HepG2 (cell line): ENCODE data around the gene TBXA2R. TPM values are rescaled to one million over a fixed set of nuclear protein-coding genes. Genes with fewer than 3 reads are reported as not detected.

Experiments used
- ADNP ChIP-seq: sonication (generic); formaldehyde crosslinking; IDR thresholded peaks from 2 replicates; pipeline ENCODE4 v1.4.0; 2020; ENCODE audit warnings: missing genetic modification reagents
- ATAD3A ChIP-seq: sonication (generic); formaldehyde crosslinking; IDR thresholded peaks from 2 replicates; pipeline ENCODE4 v1.4.0; 2020; ENCODE audit warnings: missing genetic modification reagents
- DMAP1 ChIP-seq: IDR thresholded peaks from 2 replicates; pipeline ENCODE4 v1.6.1; 2016
- DR1 ChIP-seq: sonication (generic); formaldehyde crosslinking; IDR thresholded peaks from 2 replicates; pipeline ENCODE4 v1.8.0; 2021; ENCODE audit warnings: mild to moderate bottlenecking, missing genetic modification reagents, inconsistent platforms
- FOSL2 ChIP-seq: sonication (generic); formaldehyde crosslinking; IDR thresholded peaks from 2 replicates; pipeline ENCODE4 v1.4.0; 2020; ENCODE audit warnings: missing genetic modification reagents
- FOXO1 ChIP-seq: sonication (generic); formaldehyde crosslinking; IDR thresholded peaks from 2 replicates; pipeline ENCODE4 v1.4.0; 2020; ENCODE audit warnings: missing genetic modification reagents
- HDAC2 ChIP-seq: sonication (generic); formaldehyde crosslinking; IDR thresholded peaks from 2 replicates; pipeline ENCODE4 v1.4.0; 2020; ENCODE audit warnings: missing genetic modification reagents
- KLF12 ChIP-seq: sonication (generic); formaldehyde crosslinking; IDR thresholded peaks from 2 replicates; pipeline ENCODE4 v1.4.0; 2020; ENCODE audit warnings: missing genetic modification reagents, borderline replicate concordance
- NCOA5 ChIP-seq: sonication (generic); formaldehyde crosslinking; IDR thresholded peaks from 2 replicates; pipeline ENCODE4 v1.4.0; 2020; ENCODE audit warnings: missing genetic modification reagents
- PLRG1 ChIP-seq: fragments of 450-650 bp; conservative IDR thresholded peaks from 2 replicates; pipeline ENCODE4 v1.6.1; 2016
- POLR2A ChIP-seq, 2 experiments: IDR thresholded peaks; 2 replicates each; pipeline ENCODE4 v1.6.1; 2011; ENCODE audit warnings: low read depth in 2 of 2, low read length in 2 of 2, mild to moderate bottlenecking in 1 of 2, moderate library complexity in 1 of 2; ENCODE audit not compliant: insufficient read depth in 1 of 2
- RAD21 ChIP-seq: fragments of 450-650 bp; formaldehyde crosslinking; IDR thresholded peaks from 2 replicates; pipeline ENCODE4 v1.5.0; 2020; ENCODE audit warnings: mild to moderate bottlenecking
- SP4 ChIP-seq: sonication (generic); formaldehyde crosslinking; IDR thresholded peaks from 2 replicates; pipeline ENCODE4 v1.8.1; 2023; ENCODE audit warnings: mild to moderate bottlenecking, missing genetic modification reagents
- STAG1 ChIP-seq: sonication (generic); formaldehyde crosslinking; IDR thresholded peaks from 2 replicates; pipeline ENCODE4 v1.4.0; 2020; ENCODE audit warnings: missing genetic modification reagents
- TOPORS ChIP-seq: sonication (generic); formaldehyde crosslinking; IDR thresholded peaks from 2 replicates; pipeline ENCODE4 v1.8.0; 2023; ENCODE audit warnings: mild to moderate bottlenecking, missing genetic modification reagents
- XRCC5 ChIP-seq: fragments of 200-400 bp; formaldehyde crosslinking; optimal IDR thresholded peaks from 2 replicates; pipeline ENCODE3; 2017; ENCODE audit warnings: mild to moderate bottlenecking, low read length
- YY1 ChIP-seq: IDR thresholded peaks from 2 replicates; pipeline ENCODE4 v1.6.1; 2011; ENCODE audit warnings: low read length, low read depth, moderate library complexity, mild to moderate bottlenecking; ENCODE audit not compliant: insufficient read depth, insufficient replicate concordance
- ZFP36 ChIP-seq: fragments of 150-350 bp; IDR thresholded peaks from 2 replicates; pipeline ENCODE4 v1.6.1; 2018; ENCODE audit warnings: borderline replicate concordance, low read length, low read depth; ENCODE audit not compliant: partially characterized antibody
- ZNF598 ChIP-seq: sonication (generic); formaldehyde crosslinking; IDR thresholded peaks from 2 replicates; pipeline ENCODE4 v1.5.1; 2020; ENCODE audit warnings: mild to moderate bottlenecking, missing genetic modification reagents, borderline replicate concordance
- polyA plus RNA-seq, 8 experiments: library from polyadenylated mRNA; depleted of rRNA in 3 of 8; stranded (reverse) in 7 of 8; unstranded in 1 of 8; fragments of >200 nt; fragmentation: Illumina TruSeq in 4 of 8; extraction: Trizol in 4 of 8; gene quantifications; 2 replicates each; pipeline versions ENCODE4 v1.2.1 to v1.2.3, GENCODE V29; 2011 to 2016; ENCODE audit warnings: low read depth in 4 of 8, missing spikeins in 1 of 8, mixed read lengths in 1 of 8; ENCODE audit not compliant: insufficient read depth in 1 of 8
- total RNA-seq, 5 experiments: library from RNA; depleted of rRNA; stranded (reverse); fragments of >200 nt; fragmentation: Illumina TruSeq; extraction: Trizol; gene quantifications; 2 replicates each; pipeline ENCODE4 v1.2.3, GENCODE V29; 2016; ENCODE audit warnings: low read depth in 1 of 5
- TF ChIP-seq, protein P1 (sequence below): sonication (generic); formaldehyde crosslinking; IDR thresholded peaks from 2 replicates; pipeline ENCODE4 v1.5.1; 2020; ENCODE audit warnings: missing genetic modification reagents, mild to moderate bottlenecking, borderline replicate concordance
- TF ChIP-seq, protein P2 (sequence below): IDR thresholded peaks from 2 replicates; pipeline ENCODE4 v1.6.1; 2016; ENCODE audit warnings: mild to moderate bottlenecking, missing biosample characterization, missing genetic modification reagents
- TF ChIP-seq, protein P3 (sequence below): sonication (generic); formaldehyde crosslinking; IDR thresholded peaks from 2 replicates; pipeline ENCODE4 v1.4.0; 2020; ENCODE audit warnings: missing genetic modification reagents
- TF ChIP-seq, protein P4 (sequence below): sonication (generic); formaldehyde crosslinking; conservative IDR thresholded peaks from 2 replicates; pipeline ENCODE4 v1.8.1; 2023; ENCODE audit warnings: missing genetic modification reagents
- TF ChIP-seq, protein P5 (sequence below): sonication (generic); formaldehyde crosslinking; IDR thresholded peaks from 2 replicates; pipeline ENCODE4 v1.5.0; 2020; ENCODE audit warnings: mild to moderate bottlenecking, missing genetic modification reagents, moderate library complexity
- TF ChIP-seq, protein P6 (sequence below): sonication (generic); formaldehyde crosslinking; IDR thresholded peaks from 2 replicates; pipeline ENCODE4 v1.4.0; 2020; ENCODE audit warnings: mild to moderate bottlenecking, low read depth, missing genetic modification reagents

The TBXA2R gene
- total and polyA plus RNA-seq, 2 of the 13 experiments (the other 11 are each of a cell fraction or from before 2014, with no cell fraction given), result 0.09 TPM; not detected in 1

DNA sequence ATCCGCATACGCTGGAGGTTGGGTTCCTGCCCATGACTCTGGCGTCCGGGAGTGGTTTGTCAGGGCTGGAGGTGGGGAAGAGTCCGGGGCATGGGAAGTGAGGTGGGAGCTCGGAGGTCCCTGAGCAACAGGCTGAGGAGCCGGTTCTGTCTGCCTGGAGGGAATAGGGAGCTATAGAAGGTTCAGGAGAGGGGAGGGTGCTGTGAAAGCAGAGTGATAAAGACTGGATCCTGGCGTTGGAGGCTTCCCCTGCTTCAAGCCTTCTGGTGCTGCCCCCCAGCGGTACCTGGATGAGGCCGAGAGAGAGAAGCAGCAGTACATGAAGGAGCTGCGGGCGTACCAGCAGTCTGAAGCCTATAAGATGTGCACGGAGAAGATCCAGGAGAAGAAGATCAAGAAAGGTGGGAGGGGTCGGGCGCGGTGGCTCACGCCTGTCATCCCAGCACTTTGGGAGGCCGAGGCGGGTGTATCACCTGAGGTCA lies 31.4 kb downstream of the TBXA2R start (continued):
- TF ChIP-seq SP4 (no peak), KLF12 (CRISPR knock-in tag) (no peak), PLRG1 (no peak), FOSL2 (CRISPR knock-in tag) (peak; percentile 12; the same call in 1 of the 2 replicates), ATAD3A (CRISPR knock-in tag) (no peak), FOXO1 (CRISPR knock-in tag) (no peak), STAG1 (CRISPR knock-in tag) (peak; percentile 77), DR1 (CRISPR knock-in tag) (no peak), TOPORS (CRISPR knock-in tag) (no peak), DMAP1 (CRISPR knock-in tag) (no peak), ZFP36 (peak; percentile 90), HDAC2 (CRISPR knock-in tag) (no peak), RAD21 (CRISPR knock-in tag) (peak; percentile 46), YY1 (peak; percentile 11), XRCC5 (peak; percentile 64), ADNP (CRISPR knock-in tag) (peak; percentile 80), POLR2A (IDR thresholded peaks at IDR 0.05; ENCODE audit: insufficient read depth in 1 of 2, low read depth in 2 of 2, low read length in 2 of 2) (no peak), NCOA5 (CRISPR knock-in tag) (no peak), ZNF598 (CRISPR knock-in tag) (no peak)
- TF ChIP-seq, protein P1, sequence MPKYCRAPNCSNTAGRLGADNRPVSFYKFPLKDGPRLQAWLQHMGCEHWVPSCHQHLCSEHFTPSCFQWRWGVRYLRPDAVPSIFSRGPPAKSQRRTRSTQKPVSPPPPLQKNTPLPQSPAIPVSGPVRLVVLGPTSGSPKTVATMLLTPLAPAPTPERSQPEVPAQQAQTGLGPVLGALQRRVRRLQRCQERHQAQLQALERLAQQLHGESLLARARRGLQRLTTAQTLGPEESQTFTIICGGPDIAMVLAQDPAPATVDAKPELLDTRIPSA, result no peak
- TF ChIP-seq, protein P2, sequence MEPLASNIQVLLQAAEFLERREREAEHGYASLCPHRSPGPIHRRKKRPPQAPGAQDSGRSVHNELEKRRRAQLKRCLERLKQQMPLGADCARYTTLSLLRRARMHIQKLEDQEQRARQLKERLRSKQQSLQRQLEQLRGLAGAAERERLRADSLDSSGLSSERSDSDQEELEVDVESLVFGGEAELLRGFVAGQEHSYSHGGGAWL, result no peak
- TF ChIP-seq, protein P3, sequence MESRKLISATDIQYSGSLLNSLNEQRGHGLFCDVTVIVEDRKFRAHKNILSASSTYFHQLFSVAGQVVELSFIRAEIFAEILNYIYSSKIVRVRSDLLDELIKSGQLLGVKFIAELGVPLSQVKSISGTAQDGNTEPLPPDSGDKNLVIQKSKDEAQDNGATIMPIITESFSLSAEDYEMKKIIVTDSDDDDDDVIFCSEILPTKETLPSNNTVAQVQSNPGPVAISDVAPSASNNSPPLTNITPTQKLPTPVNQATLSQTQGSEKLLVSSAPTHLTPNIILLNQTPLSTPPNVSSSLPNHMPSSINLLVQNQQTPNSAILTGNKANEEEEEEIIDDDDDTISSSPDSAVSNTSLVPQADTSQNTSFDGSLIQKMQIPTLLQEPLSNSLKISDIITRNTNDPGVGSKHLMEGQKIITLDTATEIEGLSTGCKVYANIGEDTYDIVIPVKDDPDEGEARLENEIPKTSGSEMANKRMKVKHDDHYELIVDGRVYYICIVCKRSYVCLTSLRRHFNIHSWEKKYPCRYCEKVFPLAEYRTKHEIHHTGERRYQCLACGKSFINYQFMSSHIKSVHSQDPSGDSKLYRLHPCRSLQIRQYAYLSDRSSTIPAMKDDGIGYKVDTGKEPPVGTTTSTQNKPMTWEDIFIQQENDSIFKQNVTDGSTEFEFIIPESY (CRISPR knock-in tag), result peak; percentile 60
- TF ChIP-seq, protein P4, sequence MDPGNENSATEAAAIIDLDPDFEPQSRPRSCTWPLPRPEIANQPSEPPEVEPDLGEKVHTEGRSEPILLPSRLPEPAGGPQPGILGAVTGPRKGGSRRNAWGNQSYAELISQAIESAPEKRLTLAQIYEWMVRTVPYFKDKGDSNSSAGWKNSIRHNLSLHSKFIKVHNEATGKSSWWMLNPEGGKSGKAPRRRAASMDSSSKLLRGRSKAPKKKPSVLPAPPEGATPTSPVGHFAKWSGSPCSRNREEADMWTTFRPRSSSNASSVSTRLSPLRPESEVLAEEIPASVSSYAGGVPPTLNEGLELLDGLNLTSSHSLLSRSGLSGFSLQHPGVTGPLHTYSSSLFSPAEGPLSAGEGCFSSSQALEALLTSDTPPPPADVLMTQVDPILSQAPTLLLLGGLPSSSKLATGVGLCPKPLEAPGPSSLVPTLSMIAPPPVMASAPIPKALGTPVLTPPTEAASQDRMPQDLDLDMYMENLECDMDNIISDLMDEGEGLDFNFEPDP (CRISPR knock-in tag), result no peak
- TF ChIP-seq, protein P5, sequence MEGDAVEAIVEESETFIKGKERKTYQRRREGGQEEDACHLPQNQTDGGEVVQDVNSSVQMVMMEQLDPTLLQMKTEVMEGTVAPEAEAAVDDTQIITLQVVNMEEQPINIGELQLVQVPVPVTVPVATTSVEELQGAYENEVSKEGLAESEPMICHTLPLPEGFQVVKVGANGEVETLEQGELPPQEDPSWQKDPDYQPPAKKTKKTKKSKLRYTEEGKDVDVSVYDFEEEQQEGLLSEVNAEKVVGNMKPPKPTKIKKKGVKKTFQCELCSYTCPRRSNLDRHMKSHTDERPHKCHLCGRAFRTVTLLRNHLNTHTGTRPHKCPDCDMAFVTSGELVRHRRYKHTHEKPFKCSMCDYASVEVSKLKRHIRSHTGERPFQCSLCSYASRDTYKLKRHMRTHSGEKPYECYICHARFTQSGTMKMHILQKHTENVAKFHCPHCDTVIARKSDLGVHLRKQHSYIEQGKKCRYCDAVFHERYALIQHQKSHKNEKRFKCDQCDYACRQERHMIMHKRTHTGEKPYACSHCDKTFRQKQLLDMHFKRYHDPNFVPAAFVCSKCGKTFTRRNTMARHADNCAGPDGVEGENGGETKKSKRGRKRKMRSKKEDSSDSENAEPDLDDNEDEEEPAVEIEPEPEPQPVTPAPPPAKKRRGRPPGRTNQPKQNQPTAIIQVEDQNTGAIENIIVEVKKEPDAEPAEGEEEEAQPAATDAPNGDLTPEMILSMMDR, result peak; percentile 74
- TF ChIP-seq, protein P6, sequence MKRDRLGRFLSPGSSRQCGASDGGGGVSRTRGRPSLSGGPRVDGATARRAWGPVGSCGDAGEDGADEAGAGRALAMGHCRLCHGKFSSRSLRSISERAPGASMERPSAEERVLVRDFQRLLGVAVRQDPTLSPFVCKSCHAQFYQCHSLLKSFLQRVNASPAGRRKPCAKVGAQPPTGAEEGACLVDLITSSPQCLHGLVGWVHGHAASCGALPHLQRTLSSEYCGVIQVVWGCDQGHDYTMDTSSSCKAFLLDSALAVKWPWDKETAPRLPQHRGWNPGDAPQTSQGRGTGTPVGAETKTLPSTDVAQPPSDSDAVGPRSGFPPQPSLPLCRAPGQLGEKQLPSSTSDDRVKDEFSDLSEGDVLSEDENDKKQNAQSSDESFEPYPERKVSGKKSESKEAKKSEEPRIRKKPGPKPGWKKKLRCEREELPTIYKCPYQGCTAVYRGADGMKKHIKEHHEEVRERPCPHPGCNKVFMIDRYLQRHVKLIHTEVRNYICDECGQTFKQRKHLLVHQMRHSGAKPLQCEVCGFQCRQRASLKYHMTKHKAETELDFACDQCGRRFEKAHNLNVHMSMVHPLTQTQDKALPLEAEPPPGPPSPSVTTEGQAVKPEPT, result no peak
